TTC549 (cell line): ENCODE measurements around the gene PNMA1.

Source experiments
- FAIRE-seq: peaks from 2 replicates; lab custom pipeline; 2012; peaks lifted over from hg19 to GRCh38; lab: Jason Lieb, UNC

PNMA1 gene

DNA sequence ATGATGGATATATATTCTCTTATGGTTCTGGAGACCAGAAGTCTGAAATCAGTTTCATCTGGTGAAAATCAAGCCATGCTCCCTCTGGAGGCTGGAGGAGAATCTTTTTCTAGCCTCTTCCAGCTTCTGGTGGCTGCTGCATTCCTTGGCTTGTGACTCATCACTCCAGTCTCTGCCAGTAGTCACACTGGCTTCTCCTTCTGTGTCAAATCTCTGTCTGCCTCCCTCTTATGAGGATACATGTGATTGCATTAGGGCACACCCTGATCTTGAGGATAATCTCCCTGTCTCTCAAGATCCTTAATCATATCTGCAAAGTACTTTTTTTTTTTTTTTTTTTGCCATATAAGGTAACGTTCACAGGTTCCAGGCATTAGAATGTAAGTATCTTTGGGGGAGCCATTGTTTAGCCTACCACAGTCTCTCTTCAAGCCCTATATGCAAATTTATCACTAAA is 51.7 kb downstream of the PNMA1 start:
- FAIRE-seq: no peak

GRCh38 chr14:73661872-73662271 is 52.3 kb downstream of the PNMA1 start:
- no peak for FAIRE-seq
